ENCODE data around the gene ZNF594.
"Not testable (repeated sequence)": the region's sequence is repeated elsewhere in the genome, so short reads cannot be mapped to it uniquely, and the experiment has no call there.

Gene ZNF594

DNA sequence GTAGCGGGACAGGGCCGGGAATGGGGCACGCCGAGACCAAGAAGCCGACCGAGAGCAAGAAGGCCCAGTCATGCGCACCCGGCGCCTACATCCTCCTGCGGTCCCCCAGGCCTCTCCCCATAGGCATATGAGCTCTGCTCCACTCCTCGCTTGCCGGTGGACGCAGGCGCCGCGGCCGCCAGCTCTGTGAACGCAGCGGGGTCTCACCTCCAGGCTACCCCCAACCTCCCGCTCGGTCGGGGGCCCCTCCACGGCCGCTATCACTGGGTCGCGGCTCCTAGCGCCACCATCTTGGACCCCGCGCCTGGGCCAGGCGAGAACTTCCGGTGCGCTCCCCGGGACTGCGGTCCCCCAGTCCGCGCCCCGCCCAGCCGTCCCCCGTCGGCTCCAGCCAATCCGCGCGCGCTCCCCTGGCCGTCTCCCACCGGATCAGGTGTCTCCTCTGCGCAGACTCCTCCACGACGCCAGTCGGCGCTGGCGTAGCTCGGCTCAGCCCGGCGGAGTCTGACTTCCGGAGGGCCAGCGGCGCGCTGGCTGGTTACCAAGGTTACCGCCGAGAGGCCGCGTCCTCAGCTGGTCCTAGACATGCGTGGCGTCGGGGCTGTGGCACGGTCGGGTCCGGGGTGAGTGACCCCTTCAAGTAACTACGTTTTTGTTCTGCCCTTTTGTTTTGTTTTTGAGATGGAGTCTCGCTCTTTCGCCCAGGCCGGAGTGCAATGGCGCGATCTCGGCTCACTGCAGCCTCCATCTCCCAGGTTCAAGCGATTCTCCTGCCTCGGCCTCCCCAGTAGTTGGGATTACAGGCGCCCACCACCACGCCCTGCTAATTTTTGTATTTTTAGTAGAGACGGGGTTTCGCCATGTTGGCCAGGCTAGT, at the start of gene ZNF594:
Gene ZNF594, minus strand, starts transcription at position 328 of the 877 bp plus-strand sequence. CDS start 7,612 bp downstream, outside the sequence.
- DNase-seq = peak; percentile 9

DNA sequence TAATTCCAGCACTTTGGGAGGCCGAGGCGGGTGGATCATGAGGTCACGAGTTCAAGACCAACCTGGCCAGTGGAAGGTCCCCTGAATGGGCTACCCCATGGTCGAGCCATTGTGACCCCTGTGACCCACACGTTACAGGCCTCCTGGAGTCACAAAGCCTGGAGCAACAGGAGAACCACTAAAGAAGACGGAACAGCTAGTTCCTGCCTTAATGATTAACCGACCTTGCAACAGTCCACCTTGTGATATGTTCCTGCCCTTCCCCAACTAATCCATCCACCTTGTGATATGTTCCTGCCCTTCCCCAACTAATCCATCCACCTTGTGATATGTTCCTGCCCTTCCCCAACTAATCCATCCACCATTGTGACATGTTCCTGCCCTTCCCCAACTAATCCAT, 48.1 kb upstream of the ZNF594 start:
- not testable (repeated sequence) for DNase-seq

GRCh38 chr17:5238333-5238732, 46.7 kb upstream of the ZNF594 start:
- DNase-seq = no peak

- peak; percentile 85 for DNase-seq
These were observed 45.9 kb upstream of the ZNF594 start for GRCh38 chr17:5237541-5238016.

- DNase-seq = no peak
These were observed 45.4 kb upstream of the ZNF594 start for GRCh38 chr17:5236938-5237540.

DNA sequence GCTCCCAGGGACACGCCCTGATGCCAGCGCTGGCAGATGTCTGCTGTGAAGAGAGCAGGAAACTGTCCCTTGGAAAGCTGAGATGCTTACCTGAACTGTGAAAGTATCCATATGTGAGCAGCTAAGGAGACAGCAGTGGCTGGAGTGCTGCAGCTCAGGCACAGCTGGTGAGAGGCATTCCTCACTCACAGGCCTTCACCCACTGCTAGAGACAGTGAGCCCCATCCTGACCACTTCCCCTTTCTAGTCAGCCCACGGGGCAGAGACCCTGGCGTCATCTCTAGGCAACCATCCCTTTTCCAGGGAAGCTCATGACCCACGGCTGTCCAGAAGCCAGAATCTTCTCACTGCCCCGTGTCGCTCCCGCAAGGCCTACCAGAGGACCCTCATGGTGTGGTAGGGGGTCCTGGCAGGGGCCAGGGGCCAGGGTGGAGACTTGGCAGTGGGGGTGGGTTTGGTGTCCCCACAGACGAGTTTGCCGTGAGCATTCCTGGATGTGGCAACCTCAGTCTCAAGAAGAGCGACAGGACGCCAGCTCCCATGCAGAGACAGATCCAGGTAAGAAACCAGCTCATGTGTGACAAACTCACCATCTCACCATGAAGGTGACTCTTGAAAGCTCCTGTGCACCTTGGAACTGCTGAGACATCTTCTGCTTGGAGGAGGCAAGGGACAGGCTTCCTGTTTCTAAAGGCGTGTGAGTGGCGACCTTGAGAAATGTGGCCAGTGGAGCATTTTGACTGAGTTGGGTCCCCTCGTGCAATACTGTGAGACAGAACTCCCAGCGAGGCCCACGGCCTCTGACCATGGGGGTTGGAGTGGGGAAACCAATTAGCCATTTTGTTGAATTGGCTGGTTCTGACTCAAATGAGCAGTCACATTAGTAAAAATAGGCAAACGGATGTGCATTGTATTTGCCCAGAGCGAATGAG, 43.2 kb upstream of the ZNF594 start, which contains the start of gene SCIMP:
Gene SCIMP, minus strand, starts transcription at position 216 of the 932 bp plus-strand sequence. Its CDS starts 105 bp downstream, at position 111.
- no peak for DNase-seq

DNA sequence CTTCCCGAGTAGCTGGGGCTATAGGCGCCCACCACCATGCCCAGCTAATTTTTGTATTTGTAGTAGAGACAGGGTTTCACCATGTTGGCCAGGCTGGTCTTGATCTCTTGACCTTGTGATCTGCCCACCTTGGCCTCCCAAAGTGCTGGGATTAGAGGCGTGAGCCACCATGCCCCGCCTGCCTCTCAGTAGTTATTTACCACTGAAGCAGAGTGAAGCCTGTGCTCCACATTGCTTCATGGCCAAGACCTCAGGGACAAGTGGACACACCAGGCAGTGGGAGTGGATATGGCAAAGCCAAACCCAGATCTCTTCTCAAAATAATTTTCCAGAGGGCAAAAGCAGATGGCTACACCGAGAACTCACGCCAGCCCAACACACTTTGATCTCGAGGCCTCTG, 41.8 kb upstream of the ZNF594 start:
- DNase-seq = not testable (repeated sequence)

DNA sequence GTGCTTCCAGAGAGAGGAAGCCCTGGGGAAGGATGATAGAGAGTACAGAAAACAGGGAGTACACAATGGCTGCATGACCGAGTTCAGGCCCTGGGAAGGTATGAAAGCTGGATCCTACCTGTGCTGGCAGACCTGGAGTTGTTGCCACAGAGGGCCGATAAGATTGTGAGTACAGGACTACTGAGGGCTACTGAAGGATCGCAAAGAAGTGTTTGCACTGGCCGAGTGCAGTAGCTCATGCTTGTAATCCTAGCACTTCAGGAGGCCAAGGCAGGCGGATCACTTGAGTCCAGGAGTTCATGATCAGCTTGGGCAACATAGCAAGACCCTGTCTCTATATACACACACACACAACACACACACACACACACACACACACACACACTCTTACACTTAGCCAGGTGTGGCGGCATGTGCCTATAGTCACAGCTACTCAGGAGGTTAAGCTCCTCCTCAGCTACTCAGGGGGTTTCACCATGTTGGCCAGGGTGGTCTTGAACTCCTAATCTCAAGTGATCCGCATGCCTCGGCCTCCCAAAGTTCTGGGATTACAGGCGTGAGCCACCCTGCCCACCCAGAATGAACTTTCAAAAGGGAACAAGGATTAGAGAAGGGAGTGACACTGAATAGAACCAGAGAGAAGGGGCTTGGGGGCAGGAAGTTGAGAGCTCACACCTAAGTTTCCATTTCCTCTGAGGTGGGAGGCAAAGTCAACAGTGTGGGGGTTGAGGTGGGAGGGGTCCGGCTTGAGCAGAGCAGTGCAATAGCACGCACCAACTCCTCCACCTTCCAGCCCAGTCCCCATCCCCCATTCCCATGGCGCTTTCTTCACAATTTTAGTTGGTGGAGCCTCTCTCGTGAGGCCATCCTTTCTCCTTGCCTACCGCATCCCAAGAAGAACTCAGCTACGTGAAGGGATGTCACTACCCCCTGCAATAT, 35.5 kb upstream of the ZNF594 start:
- no peak for DNase-seq

DNA sequence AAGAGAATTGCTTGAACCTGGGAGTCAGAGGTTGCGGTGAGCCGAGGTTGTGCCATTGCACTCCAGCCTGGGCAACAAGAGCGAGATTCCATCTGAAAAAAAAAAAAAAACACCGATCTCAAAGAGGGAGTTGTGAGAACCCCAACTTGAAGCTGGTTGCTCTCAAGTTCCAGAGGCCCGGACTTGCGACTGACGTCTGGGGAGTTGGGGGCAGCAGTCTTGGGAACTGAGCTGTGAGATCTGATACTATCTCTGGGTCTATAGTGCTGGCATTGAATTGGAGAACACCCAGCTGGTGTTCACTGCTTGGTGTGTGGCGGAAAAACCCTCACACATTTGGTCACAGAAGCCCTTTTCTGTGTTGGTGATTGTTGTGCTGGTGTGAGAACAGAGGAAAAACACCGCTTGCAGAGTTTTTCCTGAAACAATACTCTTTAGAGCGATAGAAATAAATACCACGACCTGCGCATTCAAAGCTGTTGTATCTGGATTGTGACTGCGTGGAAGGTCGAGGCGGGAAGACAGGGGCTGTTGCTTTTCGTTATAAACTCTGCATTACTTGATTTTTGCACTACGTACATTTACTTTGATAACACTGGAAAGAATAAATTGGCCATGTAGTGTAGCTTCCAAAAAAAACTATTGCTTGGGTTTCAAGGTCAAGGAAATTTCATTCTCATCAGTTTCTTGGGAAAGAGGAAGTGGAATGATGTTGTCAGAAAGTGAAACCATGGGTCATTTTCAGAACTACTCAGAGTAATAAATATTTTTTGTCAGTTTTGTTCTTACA, 34.2 kb upstream of the ZNF594 start:
- DNase-seq = no peak

GRCh38 chr17:5221912-5222311, 30.2 kb upstream of the ZNF594 start:
- not testable (repeated sequence) for DNase-seq

DNA sequence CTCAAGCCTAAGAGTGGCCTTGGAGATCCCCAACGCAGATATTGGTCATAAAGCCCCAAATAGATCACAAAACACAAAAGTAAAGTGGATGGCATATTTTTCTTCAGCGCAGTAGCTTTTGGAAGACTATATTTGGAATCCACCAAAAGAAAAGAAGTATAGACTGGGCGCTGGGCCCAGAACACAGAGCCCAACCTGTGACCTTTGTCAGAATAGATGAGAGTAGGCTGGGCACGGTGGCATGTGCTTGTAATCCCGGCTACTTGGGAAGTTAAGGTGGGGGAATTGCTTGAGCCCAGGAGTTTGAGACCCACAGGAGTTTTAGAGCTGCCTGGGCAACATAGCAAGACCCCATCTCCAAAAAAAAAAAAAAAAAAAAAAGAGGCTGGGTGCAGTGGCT, 28.4 kb upstream of the ZNF594 start:
- no peak for DNase-seq

GRCh38 chr17:5219536-5219935, 27.9 kb upstream of the ZNF594 start:
- DNase-seq = no peak

DNA sequence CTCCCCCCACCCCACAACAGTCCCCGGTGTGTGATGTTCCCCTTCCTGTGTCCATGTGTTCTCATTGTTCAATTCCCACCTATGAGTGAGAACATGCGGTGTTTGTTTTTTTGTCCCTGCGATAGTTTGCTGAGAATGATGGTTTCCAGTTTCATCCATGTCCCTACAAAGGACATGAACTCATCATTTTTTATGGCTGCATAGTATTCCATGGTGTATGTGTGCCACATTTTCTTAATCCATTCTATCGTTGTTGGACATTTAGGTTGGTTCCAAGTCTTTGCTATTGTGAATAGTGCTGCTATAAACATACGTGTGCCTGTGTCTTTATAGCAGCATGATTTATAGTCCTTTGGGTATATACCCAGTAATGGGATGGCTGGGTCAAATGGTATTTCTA, 25.9 kb upstream of the ZNF594 start:
- DNase-seq = not testable (repeated sequence)

DNA sequence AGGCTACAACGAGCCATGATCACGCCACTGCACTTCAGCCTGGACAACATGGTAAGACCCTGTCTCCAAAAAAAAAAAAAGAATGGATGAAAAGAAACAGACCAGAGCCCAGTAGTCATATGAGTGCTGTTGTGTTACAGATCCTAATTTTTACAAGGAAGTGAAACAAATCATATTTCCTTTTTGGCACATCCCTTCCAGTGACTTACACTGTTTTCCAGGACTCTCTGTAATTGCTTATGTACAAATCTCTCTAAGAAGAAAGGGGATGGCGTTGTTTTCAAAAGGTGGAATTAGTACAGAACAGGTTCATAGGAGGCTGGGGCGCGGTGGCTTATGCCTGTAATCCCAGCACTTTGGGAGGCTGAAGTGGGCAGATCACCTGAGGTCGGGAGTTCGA, 19.8 kb upstream of the ZNF594 start:
- DNase-seq = no peak

DNA sequence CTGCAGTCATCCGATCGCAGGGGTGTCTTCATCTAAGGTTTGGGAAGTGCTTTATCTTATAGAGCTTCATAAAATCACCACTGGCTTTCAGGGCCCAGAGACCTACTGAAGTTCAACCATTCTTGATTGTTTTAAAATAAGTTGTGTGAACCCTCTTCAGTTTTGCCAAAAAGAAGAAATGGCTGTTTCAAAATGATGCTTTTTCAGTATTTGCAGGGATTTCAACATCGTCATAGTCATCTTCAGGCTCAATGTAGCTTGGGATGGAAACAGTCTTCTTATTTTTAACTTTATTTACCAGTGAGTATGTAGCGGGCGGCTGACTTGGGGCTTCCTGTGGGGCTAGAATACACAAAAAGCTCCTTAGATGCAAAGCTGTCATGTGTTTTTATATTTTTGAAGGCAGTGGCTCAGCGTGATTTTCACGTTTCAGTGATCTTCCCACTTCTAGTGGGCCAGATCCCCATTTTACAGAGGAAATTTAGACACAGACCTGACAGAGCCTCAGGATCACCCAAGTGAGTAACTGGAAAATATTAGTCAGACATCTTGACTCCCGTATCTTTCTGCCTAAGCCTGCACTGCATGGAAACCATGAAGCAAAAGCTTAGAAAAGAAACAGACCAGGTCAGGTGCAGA, 19.1 kb upstream of the ZNF594 start:
- no peak for DNase-seq

DNA sequence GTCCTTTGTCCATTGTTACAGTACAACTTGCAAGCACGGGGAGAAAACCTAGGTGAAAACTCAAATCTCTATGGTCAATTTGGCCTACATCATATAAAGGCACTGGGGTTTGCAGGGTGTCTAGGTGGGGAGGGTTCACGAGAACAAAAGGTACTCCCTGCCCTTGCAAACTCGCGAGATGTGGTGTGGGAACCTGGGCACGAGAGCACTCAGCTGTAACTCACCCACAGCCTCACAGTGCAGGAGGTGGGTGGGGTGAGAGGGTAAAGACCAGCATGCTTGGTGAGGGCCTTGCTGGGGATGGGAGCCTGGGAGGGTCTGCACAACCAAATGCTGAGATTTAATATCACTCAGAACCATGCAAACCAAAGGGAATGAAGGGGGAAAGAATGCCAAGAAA, 18.4 kb upstream of the ZNF594 start:
- no peak for DNase-seq

DNA sequence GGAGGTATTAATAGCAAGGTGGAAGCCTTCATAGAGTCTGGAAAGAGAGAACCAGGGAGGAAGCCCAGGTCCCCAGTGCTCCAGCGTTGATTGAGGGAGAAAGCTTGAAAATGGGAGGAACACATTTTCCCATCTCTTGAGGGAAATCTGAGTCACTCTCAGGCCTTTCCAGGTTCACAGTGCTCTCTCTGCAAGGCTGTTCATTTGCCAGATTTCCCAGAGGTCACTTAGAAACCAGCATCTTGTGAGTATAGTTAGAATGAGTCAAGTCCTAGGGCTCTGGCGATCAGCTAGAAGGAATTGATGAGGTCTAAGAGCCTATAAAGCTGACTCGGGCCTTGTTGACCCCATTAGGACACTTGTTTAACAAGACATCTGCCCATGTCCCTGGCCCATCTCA, 17.7 kb upstream of the ZNF594 start:
- DNase-seq = no peak

- no peak for DNase-seq
These were observed 12.2 kb upstream of the ZNF594 start for GRCh38 chr17:5203908-5204294.

GRCh38 chr17:5203178-5203907, 11.7 kb upstream of the ZNF594 start:
- no peak for DNase-seq

DNA sequence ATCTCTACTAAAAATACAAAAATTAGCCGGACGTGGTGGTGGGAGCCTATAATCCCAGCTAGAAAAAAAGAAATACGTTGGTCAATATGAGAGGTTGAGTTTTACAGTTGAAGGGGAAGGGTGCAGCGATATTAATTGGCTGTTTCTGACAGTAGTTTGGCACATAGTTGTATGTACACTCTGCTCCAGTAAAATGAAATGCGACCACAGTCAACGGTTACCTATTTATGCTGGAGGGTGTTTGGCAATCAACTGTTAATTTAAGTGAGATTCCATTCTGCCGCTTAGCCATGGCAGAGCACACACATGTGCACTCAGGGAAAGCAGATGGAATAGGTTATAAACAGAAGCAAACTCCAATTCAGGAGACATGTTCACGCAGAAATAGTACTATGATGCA, 9.3 kb upstream of the ZNF594 start:
- DNase-seq = no peak
